ENCODE measurements around the gene KCNT2. TPM values are rescaled to one million over a fixed set of nuclear protein-coding genes. Genes with fewer than 3 reads are reported as not detected.

The KCNT2 gene
- total and polyA plus RNA-seq, 4 donors, result 1.7 to 11.2 (median 6.8) TPM

DNA sequence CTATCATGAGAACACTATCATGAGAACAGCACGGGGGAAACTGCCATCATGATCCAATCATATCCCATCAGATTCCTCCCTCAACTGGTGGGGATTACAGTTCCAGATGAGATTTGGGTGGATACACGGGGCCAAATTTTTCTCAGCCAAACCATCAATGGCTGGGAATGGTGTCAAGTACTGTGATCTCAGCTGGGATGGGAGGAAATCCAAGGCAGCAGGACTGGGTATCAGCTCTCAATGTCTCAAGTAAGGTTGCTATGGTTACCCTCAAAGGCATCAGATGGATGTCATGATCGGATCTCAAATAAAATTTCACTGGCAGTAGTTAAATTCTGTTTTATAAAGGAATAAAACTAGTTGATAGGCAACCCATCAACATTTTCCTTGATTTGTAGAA, 399.0 kb downstream of the KCNT2 start:
- WGBS, result 77% methylated on average over 3 of the region's 3 CpGs
- TF ChIP-seq TAF1 (conservative IDR thresholded peaks at IDR 0.05) (no peak), YY1 (IDR thresholded peaks at IDR 0.05) (no peak), HNF4G (IDR thresholded peaks at IDR 0.05) (no peak), RAD21 (IDR thresholded peaks at IDR 0.05) (no peak), GABPA (IDR thresholded peaks at IDR 0.05 in 1 of 2, conservative IDR thresholded peaks at IDR 0.05 in 1 of 2) (no peak), RXRA (IDR thresholded peaks at IDR 0.05) (no peak)
- TF ChIP-seq, protein P1, sequence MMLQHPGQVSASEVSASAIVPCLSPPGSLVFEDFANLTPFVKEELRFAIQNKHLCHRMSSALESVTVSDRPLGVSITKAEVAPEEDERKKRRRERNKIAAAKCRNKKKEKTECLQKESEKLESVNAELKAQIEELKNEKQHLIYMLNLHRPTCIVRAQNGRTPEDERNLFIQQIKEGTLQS (IDR thresholded peaks at IDR 0.05), result no peak
- TF ChIP-seq, protein P2, sequence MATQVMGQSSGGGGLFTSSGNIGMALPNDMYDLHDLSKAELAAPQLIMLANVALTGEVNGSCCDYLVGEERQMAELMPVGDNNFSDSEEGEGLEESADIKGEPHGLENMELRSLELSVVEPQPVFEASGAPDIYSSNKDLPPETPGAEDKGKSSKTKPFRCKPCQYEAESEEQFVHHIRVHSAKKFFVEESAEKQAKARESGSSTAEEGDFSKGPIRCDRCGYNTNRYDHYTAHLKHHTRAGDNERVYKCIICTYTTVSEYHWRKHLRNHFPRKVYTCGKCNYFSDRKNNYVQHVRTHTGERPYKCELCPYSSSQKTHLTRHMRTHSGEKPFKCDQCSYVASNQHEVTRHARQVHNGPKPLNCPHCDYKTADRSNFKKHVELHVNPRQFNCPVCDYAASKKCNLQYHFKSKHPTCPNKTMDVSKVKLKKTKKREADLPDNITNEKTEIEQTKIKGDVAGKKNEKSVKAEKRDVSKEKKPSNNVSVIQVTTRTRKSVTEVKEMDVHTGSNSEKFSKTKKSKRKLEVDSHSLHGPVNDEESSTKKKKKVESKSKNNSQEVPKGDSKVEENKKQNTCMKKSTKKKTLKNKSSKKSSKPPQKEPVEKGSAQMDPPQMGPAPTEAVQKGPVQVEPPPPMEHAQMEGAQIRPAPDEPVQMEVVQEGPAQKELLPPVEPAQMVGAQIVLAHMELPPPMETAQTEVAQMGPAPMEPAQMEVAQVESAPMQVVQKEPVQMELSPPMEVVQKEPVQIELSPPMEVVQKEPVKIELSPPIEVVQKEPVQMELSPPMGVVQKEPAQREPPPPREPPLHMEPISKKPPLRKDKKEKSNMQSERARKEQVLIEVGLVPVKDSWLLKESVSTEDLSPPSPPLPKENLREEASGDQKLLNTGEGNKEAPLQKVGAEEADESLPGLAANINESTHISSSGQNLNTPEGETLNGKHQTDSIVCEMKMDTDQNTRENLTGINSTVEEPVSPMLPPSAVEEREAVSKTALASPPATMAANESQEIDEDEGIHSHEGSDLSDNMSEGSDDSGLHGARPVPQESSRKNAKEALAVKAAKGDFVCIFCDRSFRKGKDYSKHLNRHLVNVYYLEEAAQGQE (IDR thresholded peaks at IDR 0.05), result no peak
- Histone ChIP-seq H3K9me3 (ENCODE audit: control insufficient read depth in 4 of 4, low read length in 3 of 4) (no peaks in the 10 kb centered on the region), H3K36me3 (ENCODE audit: control insufficient read depth in 4 of 4, insufficient read depth in 3 of 4, low read depth in 1 of 4, low read length in 3 of 4) (no peaks in the 10 kb centered on the region), H3K27ac (ENCODE audit: low read depth in 1 of 2, low read length in 2 of 2) (no peak overlapping the region), H3K4me1 (ENCODE audit: control insufficient read depth in 4 of 4, insufficient read depth in 4 of 4, low read length in 3 of 4) (no peaks in the 10 kb centered on the region), H3K27me3 (ENCODE audit: control insufficient read depth in 4 of 4, insufficient read depth in 4 of 4, low read length in 3 of 4) (no peaks in the 10 kb centered on the region), H3K4me3 (ENCODE audit: low read depth in 1 of 3, low read length in 3 of 3) (no peak overlapping the region), H3K9ac (ENCODE audit: low read depth in 1 of 2, low read length in 2 of 2) (no peak overlapping the region)
- DNase-seq (ENCODE audit: low spot score), result no peak

DNA sequence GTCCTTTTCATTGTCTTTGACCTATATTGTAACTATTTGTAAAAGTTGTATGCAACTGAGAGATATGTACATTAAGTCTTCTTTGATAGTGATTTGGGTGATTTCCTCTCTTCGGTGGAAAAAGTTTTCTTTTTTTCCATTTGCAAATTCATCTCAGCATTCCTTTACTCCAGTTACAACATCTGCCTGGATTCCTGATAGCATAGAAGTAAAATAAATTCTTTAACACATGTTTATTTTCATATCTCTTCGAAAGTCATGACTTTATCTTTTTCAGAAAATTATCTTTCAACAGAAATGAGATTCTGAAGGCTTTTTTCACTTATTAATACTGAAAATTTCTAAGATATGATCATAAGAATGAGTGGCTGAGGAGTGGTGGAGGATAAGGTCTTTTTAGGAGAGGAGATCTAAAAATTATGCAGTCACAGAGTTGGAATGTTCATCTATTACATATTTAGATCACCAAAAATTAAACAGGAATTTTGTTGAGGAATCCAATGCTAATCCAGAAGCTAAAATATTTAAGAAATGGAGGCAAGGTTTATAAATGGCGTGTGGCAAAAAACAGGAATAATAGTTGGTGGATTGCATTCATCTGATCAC, 400.5 kb downstream of the KCNT2 start:
- Histone ChIP-seq H3K4me3 (ENCODE audit: low read depth in 1 of 3, low read length in 3 of 3) (no peak overlapping the region), H3K36me3 (ENCODE audit: control insufficient read depth in 4 of 4, insufficient read depth in 3 of 4, low read depth in 1 of 4, low read length in 3 of 4) (no peaks in the 10 kb centered on the region), H3K27me3 (ENCODE audit: control insufficient read depth in 4 of 4, insufficient read depth in 4 of 4, low read length in 3 of 4) (no peaks in the 10 kb centered on the region), H3K4me1 (ENCODE audit: control insufficient read depth in 4 of 4, insufficient read depth in 4 of 4, low read length in 3 of 4) (no peaks in the 10 kb centered on the region), H3K9me3 (ENCODE audit: control insufficient read depth in 4 of 4, low read length in 3 of 4) (no peaks in the 10 kb centered on the region), H3K27ac (ENCODE audit: low read depth in 1 of 2, low read length in 2 of 2) (no peak overlapping the region), H3K9ac (ENCODE audit: low read depth in 1 of 2, low read length in 2 of 2) (no peak overlapping the region)
- DNase-seq (ENCODE audit: low spot score), result no peak
- TF ChIP-seq FOXA1 (IDR thresholded peaks at IDR 0.05), result no peak
- TF ChIP-seq, protein P3, sequence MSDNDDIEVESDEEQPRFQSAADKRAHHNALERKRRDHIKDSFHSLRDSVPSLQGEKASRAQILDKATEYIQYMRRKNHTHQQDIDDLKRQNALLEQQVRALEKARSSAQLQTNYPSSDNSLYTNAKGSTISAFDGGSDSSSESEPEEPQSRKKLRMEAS (IDR thresholded peaks at IDR 0.05), result no peak
- TF ChIP-seq, protein P4, sequence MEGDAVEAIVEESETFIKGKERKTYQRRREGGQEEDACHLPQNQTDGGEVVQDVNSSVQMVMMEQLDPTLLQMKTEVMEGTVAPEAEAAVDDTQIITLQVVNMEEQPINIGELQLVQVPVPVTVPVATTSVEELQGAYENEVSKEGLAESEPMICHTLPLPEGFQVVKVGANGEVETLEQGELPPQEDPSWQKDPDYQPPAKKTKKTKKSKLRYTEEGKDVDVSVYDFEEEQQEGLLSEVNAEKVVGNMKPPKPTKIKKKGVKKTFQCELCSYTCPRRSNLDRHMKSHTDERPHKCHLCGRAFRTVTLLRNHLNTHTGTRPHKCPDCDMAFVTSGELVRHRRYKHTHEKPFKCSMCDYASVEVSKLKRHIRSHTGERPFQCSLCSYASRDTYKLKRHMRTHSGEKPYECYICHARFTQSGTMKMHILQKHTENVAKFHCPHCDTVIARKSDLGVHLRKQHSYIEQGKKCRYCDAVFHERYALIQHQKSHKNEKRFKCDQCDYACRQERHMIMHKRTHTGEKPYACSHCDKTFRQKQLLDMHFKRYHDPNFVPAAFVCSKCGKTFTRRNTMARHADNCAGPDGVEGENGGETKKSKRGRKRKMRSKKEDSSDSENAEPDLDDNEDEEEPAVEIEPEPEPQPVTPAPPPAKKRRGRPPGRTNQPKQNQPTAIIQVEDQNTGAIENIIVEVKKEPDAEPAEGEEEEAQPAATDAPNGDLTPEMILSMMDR (IDR thresholded peaks at IDR 0.05; ENCODE audit: low read depth, low read length, missing input control), result no peak
- TF ChIP-seq, protein P2 (IDR thresholded peaks at IDR 0.05), result no peak
- TF ChIP-seq, protein P5, sequence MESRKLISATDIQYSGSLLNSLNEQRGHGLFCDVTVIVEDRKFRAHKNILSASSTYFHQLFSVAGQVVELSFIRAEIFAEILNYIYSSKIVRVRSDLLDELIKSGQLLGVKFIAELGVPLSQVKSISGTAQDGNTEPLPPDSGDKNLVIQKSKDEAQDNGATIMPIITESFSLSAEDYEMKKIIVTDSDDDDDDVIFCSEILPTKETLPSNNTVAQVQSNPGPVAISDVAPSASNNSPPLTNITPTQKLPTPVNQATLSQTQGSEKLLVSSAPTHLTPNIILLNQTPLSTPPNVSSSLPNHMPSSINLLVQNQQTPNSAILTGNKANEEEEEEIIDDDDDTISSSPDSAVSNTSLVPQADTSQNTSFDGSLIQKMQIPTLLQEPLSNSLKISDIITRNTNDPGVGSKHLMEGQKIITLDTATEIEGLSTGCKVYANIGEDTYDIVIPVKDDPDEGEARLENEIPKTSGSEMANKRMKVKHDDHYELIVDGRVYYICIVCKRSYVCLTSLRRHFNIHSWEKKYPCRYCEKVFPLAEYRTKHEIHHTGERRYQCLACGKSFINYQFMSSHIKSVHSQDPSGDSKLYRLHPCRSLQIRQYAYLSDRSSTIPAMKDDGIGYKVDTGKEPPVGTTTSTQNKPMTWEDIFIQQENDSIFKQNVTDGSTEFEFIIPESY (IDR thresholded peaks at IDR 0.05), result no peak
- TF ChIP-seq TAF1 (conservative IDR thresholded peaks at IDR 0.05), result no peak
- no peak for TF ChIP-seq YY1 (IDR thresholded peaks at IDR 0.05)
- no peak for TF ChIP-seq RAD21 (IDR thresholded peaks at IDR 0.05)
- no peak for TF ChIP-seq NR2F2 (IDR thresholded peaks at IDR 0.05)
- TF ChIP-seq FOXA2 (IDR thresholded peaks at IDR 0.05), result no peak
- no peak for TF ChIP-seq EGR1 (IDR thresholded peaks at IDR 0.05; ENCODE audit: low read depth in 2 of 2)
- TF ChIP-seq SP1 (IDR thresholded peaks at IDR 0.05), result no peak
- no peak for TF ChIP-seq JUND (IDR thresholded peaks at IDR 0.05)
- WGBS, result 69% methylated on average over 3 of the region's 3 CpGs

Measured in liver (tissue), 9 donors.